ENCODE data around the gene CNDP2.
"Not testable (repeated sequence)": the region's sequence is repeated elsewhere in the genome, so short reads cannot be mapped to it uniquely, and the experiment has no call there.

CNDP2 gene

DNA sequence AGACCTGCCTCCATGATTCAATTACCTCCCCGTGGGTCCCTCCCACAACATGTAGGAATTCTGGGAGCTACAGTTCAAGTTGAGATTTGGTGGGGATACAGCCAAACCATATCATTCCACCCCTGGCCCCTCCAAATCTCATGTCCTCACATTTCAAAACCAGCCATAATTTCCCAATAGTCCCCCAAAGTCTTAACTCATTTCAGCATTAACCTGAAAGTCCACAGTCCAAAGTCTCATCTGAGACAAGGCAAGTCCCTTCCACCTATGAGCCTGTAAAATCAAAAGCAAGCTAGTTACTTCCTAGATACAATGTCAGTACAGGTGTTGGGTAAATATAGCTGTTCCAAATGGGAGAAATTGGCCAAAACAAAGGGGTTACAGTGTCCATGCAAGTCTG, 69.0 kb downstream of the CNDP2 start:
- not testable (repeated sequence) for DNase-seq

DNA sequence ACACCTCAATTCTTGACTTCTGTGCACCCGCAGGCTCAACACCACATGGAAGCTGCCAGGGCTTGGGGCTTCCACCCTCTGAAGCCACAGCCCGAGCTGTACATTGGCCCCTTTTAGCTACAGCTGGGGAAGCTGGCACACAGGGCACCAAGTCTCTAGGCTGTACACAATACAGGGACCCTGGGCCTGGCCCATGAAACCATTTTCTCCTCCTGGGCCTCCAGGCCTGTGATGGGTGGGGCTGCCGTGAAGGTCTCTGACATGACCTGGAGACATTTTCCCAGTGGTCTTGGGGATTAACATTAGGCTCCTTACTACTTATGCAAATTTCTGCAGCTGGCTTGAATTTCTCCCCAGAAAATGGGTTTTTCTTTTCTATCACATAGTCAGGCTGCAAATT, 69.8 kb downstream of the CNDP2 start:
- DNase-seq, result not testable (repeated sequence)

DNA sequence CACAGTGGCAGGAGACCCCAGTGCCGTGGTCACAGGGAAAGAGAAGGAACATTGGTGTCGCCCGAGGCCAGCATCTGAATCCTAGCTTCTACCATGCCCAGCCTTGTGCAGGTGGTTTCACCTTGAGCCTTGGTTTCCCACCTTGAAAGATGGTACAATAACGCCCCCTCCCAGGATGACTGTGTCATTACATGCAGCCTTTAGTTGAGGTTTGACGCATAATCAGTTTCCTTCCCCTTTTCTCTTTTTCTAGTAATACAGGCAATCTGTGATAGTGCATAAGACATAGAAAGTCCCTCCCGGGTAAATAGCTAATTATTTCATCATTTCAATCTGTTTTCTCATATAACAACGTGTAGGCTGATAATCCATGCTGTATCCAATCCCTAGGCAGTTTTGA, 71.7 kb downstream of the CNDP2 start:
- DNase-seq, result no peak

DNA sequence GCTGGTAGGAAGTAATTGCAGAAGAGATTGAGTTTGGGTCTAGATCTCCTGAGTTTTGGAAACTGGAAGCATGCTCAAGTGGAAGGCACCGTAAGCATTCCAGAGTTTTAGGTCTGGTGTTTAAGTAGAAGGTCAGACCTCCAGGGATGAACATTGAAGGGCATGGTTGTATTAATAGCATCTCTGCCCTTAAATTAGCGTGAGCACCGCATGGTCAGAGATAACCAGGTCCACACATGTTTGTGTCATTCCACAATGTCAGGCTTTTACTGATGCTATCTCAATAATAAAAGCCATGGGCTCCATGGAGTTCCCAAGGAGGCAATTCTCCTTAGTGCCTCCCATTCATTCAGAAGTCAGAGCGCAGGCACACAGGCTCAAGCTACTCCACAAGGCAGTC, 73.2 kb downstream of the CNDP2 start:
- no peak for DNase-seq

DNA sequence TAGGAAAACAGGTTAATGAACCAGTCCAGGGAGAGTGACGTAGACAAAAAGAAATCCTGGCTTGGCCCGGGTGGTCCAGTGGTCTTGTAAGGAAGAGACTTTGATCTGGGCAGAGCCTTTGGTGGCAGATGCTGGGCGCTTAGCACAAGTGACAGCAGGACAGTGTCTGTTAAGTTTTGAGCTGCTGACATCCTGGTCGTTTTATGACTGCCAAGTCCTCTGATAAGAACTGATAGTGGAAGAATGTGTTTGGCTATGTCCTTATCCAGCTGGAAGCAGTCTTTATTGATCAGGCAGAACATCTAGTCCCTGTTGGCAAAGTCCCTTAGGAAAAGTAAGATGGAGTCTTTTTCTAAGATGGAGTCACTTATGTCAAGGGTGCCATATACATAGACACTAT, 74.1 kb downstream of the CNDP2 start:
- no peak for DNase-seq

DNA sequence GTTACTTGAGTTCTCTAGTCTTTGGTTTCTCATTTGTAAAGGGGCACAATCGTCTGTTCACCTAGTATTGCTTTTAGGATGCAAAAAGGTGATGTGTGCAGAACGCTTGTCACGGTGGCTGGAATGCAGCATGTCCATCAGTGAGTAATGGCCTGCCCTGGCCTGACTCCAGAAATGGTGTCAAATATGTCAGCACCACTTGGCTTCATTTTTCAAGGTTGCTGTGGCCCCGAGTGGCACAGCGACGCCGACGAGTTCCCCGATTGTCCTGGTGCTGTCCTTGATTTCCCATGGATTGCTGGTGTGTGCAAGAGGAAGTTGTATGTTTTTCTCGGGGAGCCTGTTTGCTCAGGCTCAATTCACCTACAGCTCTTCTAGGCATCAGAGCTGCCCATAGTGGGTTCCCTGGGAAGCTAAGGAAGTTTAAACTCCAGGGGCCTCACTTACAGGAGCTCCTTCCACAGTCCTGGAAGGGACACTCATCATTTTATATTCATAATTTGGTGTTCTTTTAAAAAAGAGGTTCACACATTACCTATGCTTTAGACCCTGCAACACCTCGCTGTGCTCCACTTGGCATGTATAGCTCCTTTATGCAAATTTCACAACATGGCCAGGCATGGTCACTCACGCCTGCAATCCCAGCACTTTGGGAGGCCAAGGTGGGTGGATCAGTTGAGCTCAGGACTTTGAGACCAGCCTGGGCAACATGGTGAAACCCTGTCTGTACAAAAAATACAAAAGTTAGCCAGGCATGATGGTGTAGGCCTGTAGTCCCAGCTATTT, 75.9 kb downstream of the CNDP2 start:
- DNase-seq, result no peak

DNA sequence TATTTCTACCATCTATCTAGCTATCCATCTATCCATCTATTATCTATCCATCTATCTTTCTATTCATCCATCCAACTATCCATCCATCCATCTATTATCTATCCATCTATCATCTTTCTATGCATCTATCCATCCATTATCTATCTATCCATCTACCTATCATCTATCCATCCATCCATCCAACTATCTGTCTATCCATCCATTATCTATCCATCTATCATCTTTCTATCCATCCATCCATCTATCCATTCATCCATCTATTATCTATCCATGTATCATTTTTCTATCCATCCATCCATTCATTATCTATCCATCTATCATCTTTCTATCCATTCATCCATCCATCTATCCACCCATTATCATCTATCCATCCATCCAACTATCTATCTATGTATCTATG, 76.9 kb downstream of the CNDP2 start:
- no peak for DNase-seq
